Progenitor cell of endocrine pancreas (in vitro differentiated cells): ENCODE measurements around the gene TRIM32. TPM values are rescaled to one million over a fixed set of nuclear protein-coding genes. Genes with fewer than 3 reads are reported as not detected.

Experiments used
- DNase-seq: peaks from one replicate; pipeline ENCODE4 v3.0.0; 2021; ENCODE audit warnings: low spot score; ENCODE audit not compliant: unreplicated experiment
- H3K27ac Mint-ChIP-seq: 2 replicates; pipeline ENCODE4 v1.8.0; 2021; ENCODE audit warnings: mild to moderate bottlenecking, moderate library complexity, mixed read lengths
- H3K27me3 Mint-ChIP-seq: 2 replicates; pipeline ENCODE4 v1.8.0; 2021; ENCODE audit warnings: mixed read lengths
- H3K36me3 Mint-ChIP-seq: 2 replicates; pipeline ENCODE4 v1.8.0; 2022; ENCODE audit warnings: mixed read lengths; ENCODE audit not compliant: insufficient read depth
- H3K4me1 Mint-ChIP-seq: 2 replicates; pipeline ENCODE4 v1.8.0; 2021; ENCODE audit warnings: low read depth, mixed read lengths
- H3K4me3 Mint-ChIP-seq: 2 replicates; pipeline ENCODE4 v1.8.0; 2021; ENCODE audit warnings: low read depth, mild to moderate bottlenecking, moderate library complexity, mixed read lengths
- H3K9me3 Mint-ChIP-seq: 2 replicates; pipeline ENCODE4 v1.8.0; 2021; ENCODE audit warnings: low read depth, mixed read lengths
- CTCF ChIP-seq: fragments of 200-600 bp; sonication (generic); IDR thresholded peaks from one replicate; pipeline ENCODE4 v1.5.0; 2021; ENCODE audit warnings: antibody characterized with exemption, mild to moderate bottlenecking; ENCODE audit not compliant: unreplicated experiment
- long read RNA-seq: library from polyadenylated mRNA; unstranded; transcript quantifications from one replicate; pipeline ENCODE4 v2.0.0, GENCODE V29; 2020
- total RNA-seq: library from RNA; stranded (reverse); gene quantifications from 2 replicates; pipeline ENCODE4 v1.2.1, GENCODE V29; 2021

The TRIM32 gene
- 16.5 and 16.8 TPM in 2 replicates for total RNA-seq
- long read RNA-seq, transcript TRIM32-203 (2 exons, 3,717 nt): minor isoform, 36 of 90 reads
- long read RNA-seq, transcript TRIM32-201 (2 exons, 3,688 nt): major isoform, 42 of 90 reads
- long read RNA-seq, partial matches to known transcripts: 0 of 90 reads
- long read RNA-seq, other reads (novel, unspliced or antisense): 11 of 90 reads

- peak; percentile 96 for DNase-seq
- Mint-ChIP-seq H3K4me1 (peaks cover 23% of the 10 kb centered on the region), H3K27ac (peak within 1 kb of the TSS; percentile 81), H3K9me3 (peaks cover 5% of the 10 kb centered on the region), H3K27me3 (no peaks in the 10 kb centered on the region), H3K36me3 (peaks cover 5% of the 10 kb centered on the region), H3K4me3 (peak within 1 kb of the TSS; percentile 84)
- TF ChIP-seq CTCF: no peak
These were observed at the start of gene TRIM32 for GRCh38 chr9:116687074-116687753. Gene TRIM32, plus strand, starts transcription at chr9:116687305. Its CDS starts 10,438 bp downstream, at chr9:116697743.

GRCh38 chr9:116639251-116639741 is 47.8 kb upstream of the TRIM32 start:
- Mint-ChIP-seq H3K27me3 (no peaks in the 10 kb centered on the region), H3K4me3 (no peak overlapping the region), H3K36me3 (no peaks in the 10 kb centered on the region), H3K9me3 (no peaks in the 10 kb centered on the region), H3K27ac (no peak overlapping the region), H3K4me1 (peaks cover 14% of the 10 kb centered on the region)
- no peak for DNase-seq
- no peak for TF ChIP-seq CTCF

- H3K27me3 Mint-ChIP-seq: no peaks in the 10 kb centered on the region
These were observed 45.6 kb upstream of the TRIM32 start for GRCh38 chr9:116641292-116642059.

GRCh38 chr9:116643691-116644090 is 43.4 kb upstream of the TRIM32 start:
- H3K4me3 Mint-ChIP-seq: no peak overlapping the region
- H3K9me3 Mint-ChIP-seq: no peaks in the 10 kb centered on the region
- no peaks in the 10 kb centered on the region for H3K27me3 Mint-ChIP-seq
- H3K27ac Mint-ChIP-seq: no peak overlapping the region
- DNase-seq: no peak
- TF ChIP-seq CTCF: no peak
- H3K36me3 Mint-ChIP-seq: no peaks in the 10 kb centered on the region
- H3K4me1 Mint-ChIP-seq: peaks cover 12% of the 10 kb centered on the region

More at GRCh38 chr9:116641292-116642059, 45.6 kb upstream of the TRIM32 start:
- no peak for DNase-seq
- Mint-ChIP-seq H3K27ac (no peak overlapping the region), H3K9me3 (no peaks in the 10 kb centered on the region), H3K36me3 (no peaks in the 10 kb centered on the region), H3K4me3 (no peak overlapping the region), H3K4me1 (peaks cover 14% of the 10 kb centered on the region)
- TF ChIP-seq CTCF: no peak

GRCh38 chr9:116644091-116644688 is 42.9 kb upstream of the TRIM32 start:
- Mint-ChIP-seq H3K4me3 (no peak overlapping the region), H3K4me1 (peaks cover 10% of the 10 kb centered on the region), H3K9me3 (no peaks in the 10 kb centered on the region), H3K27ac (no peak overlapping the region), H3K36me3 (no peaks in the 10 kb centered on the region), H3K27me3 (no peaks in the 10 kb centered on the region)
- DNase-seq: no peak
- TF ChIP-seq CTCF: no peak
